Mesothelial cell of epicardium (in vitro differentiated cells): ENCODE measurements around the gene HSBP1L1. TPM values are rescaled to one million over a fixed set of nuclear protein-coding genes. Genes with fewer than 3 reads are reported as not detected.

Experiments
- DNase-seq, 2 experiments: peaks; one replicate each; pipeline ENCODE4 v3.0.0; 2021; ENCODE audit warnings: low spot score in 2 of 2; ENCODE audit not compliant: unreplicated experiment in 2 of 2
- H3K27ac Mint-ChIP-seq: 2 replicates; pipeline ENCODE4 v1.8.0; 2021; ENCODE audit warnings: mixed read lengths
- H3K27me3 Mint-ChIP-seq: 2 replicates; pipeline ENCODE4 v1.8.0; 2021; ENCODE audit warnings: low read depth, mixed read lengths
- H3K36me3 Mint-ChIP-seq: 2 replicates; pipeline ENCODE4 v1.8.0; 2021; ENCODE audit warnings: mixed read lengths
- H3K4me1 Mint-ChIP-seq: 2 replicates; pipeline ENCODE4 v1.8.0; 2021; ENCODE audit warnings: mixed read lengths
- H3K4me3 Mint-ChIP-seq: 2 replicates; pipeline ENCODE4 v1.8.0; 2021; ENCODE audit warnings: mild to moderate bottlenecking, moderate library complexity, mixed read lengths
- H3K9me3 Mint-ChIP-seq: 2 replicates; pipeline ENCODE4 v1.8.0; 2021; ENCODE audit warnings: mixed read lengths
- CTCF ChIP-seq: fragments of 200-600 bp; sonication (generic); IDR thresholded peaks from one replicate; pipeline ENCODE4 v1.5.0; 2021; ENCODE audit warnings: antibody characterized with exemption; ENCODE audit not compliant: unreplicated experiment
- total RNA-seq: library from RNA; stranded (reverse); gene quantifications from 3 replicates; pipeline ENCODE4 v1.2.1, GENCODE V29; 2021

Gene HSBP1L1
- total RNA-seq, 1 donor from 2014 or later, result 35.4 TPM

- Mint-ChIP-seq H3K4me3 (no peak overlapping the region), H3K27ac (no peak overlapping the region), H3K9me3 (no peaks in the 10 kb centered on the region), H3K36me3 (peaks cover 48% of the 10 kb centered on the region), H3K27me3 (no peaks in the 10 kb centered on the region), H3K4me1 (no peaks in the 10 kb centered on the region)
- no peak for TF ChIP-seq CTCF
- no peak for DNase-seq
Observed at GRCh38 chr18:79971211-79971952, 6.9 kb downstream of the HSBP1L1 start.

GRCh38 chr18:79971986-79972385 lies 7.5 kb downstream of the HSBP1L1 start:
- no peak for DNase-seq
- no peak overlapping the region for H3K4me3 Mint-ChIP-seq
- peaks cover 48% of the 10 kb centered on the region for H3K36me3 Mint-ChIP-seq
- no peaks in the 10 kb centered on the region for H3K9me3 Mint-ChIP-seq
- H3K27ac Mint-ChIP-seq, result no peak overlapping the region
- TF ChIP-seq CTCF, result no peak
- no peaks in the 10 kb centered on the region for H3K27me3 Mint-ChIP-seq
- H3K4me1 Mint-ChIP-seq, result no peaks in the 10 kb centered on the region

GRCh38 chr18:79972720-79973119 lies 8.3 kb downstream of the HSBP1L1 start:
- TF ChIP-seq CTCF, result no peak
- peaks cover 42% of the 10 kb centered on the region for H3K36me3 Mint-ChIP-seq
- no peaks in the 10 kb centered on the region for H3K4me1 Mint-ChIP-seq
- no peak for DNase-seq
- no peaks in the 10 kb centered on the region for H3K27me3 Mint-ChIP-seq
- H3K4me3 Mint-ChIP-seq, result no peak overlapping the region
- no peaks in the 10 kb centered on the region for H3K9me3 Mint-ChIP-seq
- no peak overlapping the region for H3K27ac Mint-ChIP-seq

GRCh38 chr18:79973517-79973916 lies 9.1 kb downstream of the HSBP1L1 start:
- no peaks in the 10 kb centered on the region for H3K9me3 Mint-ChIP-seq
- no peak for TF ChIP-seq CTCF
- no peaks in the 10 kb centered on the region for H3K27me3 Mint-ChIP-seq

GRCh38 chr18:79974025-79974654 lies 9.7 kb downstream of the HSBP1L1 start:
- Mint-ChIP-seq H3K4me1 (no peaks in the 10 kb centered on the region), H3K4me3 (no peak overlapping the region), H3K9me3 (no peaks in the 10 kb centered on the region), H3K27ac (no peak overlapping the region), H3K27me3 (no peaks in the 10 kb centered on the region), H3K36me3 (peaks cover 43% of the 10 kb centered on the region)
- DNase-seq, result no peak
- TF ChIP-seq CTCF, result no peak

More at GRCh38 chr18:79973517-79973916, 9.1 kb downstream of the HSBP1L1 start:
- H3K27ac Mint-ChIP-seq, result no peak overlapping the region
- no peak for DNase-seq
- peaks cover 42% of the 10 kb centered on the region for H3K36me3 Mint-ChIP-seq
- no peaks in the 10 kb centered on the region for H3K4me1 Mint-ChIP-seq
- H3K4me3 Mint-ChIP-seq, result no peak overlapping the region
